PFSK-1 (cell line): Measurements from ENCODE around the gene PALLD.

Experiments used
- FOXP2 ChIP-seq: optimal IDR thresholded peaks from 2 replicates; pipeline ENCODE3; 2011; ENCODE audit warnings: borderline replicate concordance, control low read depth, inconsistent platforms; ENCODE audit not compliant: insufficient read depth; ENCODE audit errors: extremely low read length, extremely low read depth
- POLR2AphosphoS5 ChIP-seq: IDR thresholded peaks from 2 replicates; pipeline ENCODE4 v1.6.1; 2012; ENCODE audit warnings: low read depth, mild to moderate bottlenecking, control low read depth, low read length, moderate library complexity
- SIN3A ChIP-seq: IDR thresholded peaks from 2 replicates; pipeline ENCODE4 v1.6.1; 2012; ENCODE audit warnings: mild to moderate bottlenecking, low read length, moderate library complexity, borderline replicate concordance; ENCODE audit not compliant: insufficient read depth
- TAF1 ChIP-seq: IDR thresholded peaks from 2 replicates; pipeline ENCODE4 v1.6.1; 2012; ENCODE audit warnings: low read length, control low read depth, borderline replicate concordance; ENCODE audit not compliant: insufficient read depth
- TF ChIP-seq, protein P1 (sequence below), 2 experiments: IDR thresholded peaks; 2 replicates each; pipeline versions ENCODE4 v1.6.1 to v1.8.0; 2011 to 2012; ENCODE audit warnings: low read depth in 2 of 2, low read length in 2 of 2, control low read depth in 1 of 2, inconsistent platforms in 1 of 2, mild to moderate bottlenecking in 1 of 2, moderate library complexity in 1 of 2; ENCODE audit not compliant: insufficient read depth in 1 of 2

Gene PALLD

DNA sequence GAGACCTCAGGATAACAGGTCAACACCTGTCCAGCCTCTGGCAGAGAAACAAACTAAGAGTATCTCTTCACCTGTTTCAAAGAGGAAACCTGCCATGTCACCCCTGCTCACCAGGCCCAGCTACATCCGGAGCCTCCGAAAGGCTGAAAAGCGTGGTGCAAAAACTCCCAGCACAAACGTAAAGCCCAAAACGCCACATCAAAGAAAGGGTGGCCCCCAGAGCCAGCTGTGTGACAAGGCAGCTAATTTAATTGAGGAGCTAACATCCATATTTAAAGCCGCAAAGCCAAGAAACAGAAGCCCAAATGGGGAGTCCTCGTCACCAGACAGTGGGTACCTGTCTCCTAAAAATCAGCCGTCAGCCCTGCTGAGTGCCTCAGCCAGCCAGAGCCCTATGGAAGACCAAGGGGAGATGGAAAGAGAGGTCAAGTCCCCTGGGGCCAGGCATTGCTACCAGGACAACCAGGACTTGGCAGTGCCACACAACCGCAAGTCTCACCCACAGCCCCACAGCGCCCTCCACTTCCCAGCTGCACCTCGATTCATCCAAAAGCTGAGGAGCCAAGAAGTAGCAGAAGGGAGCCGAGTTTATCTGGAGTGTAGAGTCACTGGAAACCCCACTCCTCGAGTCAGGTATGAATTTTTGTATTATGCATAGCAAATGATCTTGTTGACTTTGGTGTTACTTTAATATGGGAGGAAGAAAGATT is 15.1 kb downstream of the PALLD start:
- TF ChIP-seq, protein P1, sequence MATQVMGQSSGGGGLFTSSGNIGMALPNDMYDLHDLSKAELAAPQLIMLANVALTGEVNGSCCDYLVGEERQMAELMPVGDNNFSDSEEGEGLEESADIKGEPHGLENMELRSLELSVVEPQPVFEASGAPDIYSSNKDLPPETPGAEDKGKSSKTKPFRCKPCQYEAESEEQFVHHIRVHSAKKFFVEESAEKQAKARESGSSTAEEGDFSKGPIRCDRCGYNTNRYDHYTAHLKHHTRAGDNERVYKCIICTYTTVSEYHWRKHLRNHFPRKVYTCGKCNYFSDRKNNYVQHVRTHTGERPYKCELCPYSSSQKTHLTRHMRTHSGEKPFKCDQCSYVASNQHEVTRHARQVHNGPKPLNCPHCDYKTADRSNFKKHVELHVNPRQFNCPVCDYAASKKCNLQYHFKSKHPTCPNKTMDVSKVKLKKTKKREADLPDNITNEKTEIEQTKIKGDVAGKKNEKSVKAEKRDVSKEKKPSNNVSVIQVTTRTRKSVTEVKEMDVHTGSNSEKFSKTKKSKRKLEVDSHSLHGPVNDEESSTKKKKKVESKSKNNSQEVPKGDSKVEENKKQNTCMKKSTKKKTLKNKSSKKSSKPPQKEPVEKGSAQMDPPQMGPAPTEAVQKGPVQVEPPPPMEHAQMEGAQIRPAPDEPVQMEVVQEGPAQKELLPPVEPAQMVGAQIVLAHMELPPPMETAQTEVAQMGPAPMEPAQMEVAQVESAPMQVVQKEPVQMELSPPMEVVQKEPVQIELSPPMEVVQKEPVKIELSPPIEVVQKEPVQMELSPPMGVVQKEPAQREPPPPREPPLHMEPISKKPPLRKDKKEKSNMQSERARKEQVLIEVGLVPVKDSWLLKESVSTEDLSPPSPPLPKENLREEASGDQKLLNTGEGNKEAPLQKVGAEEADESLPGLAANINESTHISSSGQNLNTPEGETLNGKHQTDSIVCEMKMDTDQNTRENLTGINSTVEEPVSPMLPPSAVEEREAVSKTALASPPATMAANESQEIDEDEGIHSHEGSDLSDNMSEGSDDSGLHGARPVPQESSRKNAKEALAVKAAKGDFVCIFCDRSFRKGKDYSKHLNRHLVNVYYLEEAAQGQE (IDR thresholded peaks at IDR 0.05; ENCODE audit: insufficient read depth in 1 of 2, low read depth in 2 of 2, low read length in 2 of 2): no peak
- no peak for TF ChIP-seq TAF1

DNA sequence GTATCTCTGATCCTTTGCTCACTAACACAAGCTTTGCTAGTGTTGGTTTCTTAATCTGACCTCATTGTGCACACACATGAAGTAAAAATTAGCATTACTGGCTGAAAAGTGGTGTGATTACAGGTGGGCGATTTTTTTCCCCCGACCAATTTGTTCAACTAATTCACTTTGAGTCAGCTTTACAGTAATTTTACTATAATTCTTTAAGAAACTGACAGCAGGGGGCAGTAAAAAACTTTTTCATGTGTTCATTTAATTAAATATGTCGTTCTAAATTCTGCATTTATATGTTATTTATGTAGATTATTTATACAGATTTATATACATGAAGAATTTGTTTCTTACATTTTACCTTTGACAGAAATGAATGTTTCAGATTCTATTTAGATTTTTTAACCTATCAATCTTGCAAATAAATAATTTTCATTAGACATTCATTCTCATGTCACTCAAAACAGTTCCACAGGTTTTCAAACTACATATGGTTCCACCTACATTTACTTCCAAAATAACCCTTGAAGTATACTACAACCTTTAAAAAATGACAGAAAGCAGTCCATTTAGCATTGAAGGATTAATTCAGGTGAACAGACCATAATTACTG is 17.5 kb downstream of the PALLD start:
- no peak for TF ChIP-seq SIN3A
- TF ChIP-seq FOXP2: no peak
- TF ChIP-seq POLR2AphosphoS5: no peak
- TF ChIP-seq, protein P1 (IDR thresholded peaks at IDR 0.05; ENCODE audit: insufficient read depth in 1 of 2, low read depth in 2 of 2, low read length in 2 of 2): no peak
- no peak for TF ChIP-seq TAF1

DNA sequence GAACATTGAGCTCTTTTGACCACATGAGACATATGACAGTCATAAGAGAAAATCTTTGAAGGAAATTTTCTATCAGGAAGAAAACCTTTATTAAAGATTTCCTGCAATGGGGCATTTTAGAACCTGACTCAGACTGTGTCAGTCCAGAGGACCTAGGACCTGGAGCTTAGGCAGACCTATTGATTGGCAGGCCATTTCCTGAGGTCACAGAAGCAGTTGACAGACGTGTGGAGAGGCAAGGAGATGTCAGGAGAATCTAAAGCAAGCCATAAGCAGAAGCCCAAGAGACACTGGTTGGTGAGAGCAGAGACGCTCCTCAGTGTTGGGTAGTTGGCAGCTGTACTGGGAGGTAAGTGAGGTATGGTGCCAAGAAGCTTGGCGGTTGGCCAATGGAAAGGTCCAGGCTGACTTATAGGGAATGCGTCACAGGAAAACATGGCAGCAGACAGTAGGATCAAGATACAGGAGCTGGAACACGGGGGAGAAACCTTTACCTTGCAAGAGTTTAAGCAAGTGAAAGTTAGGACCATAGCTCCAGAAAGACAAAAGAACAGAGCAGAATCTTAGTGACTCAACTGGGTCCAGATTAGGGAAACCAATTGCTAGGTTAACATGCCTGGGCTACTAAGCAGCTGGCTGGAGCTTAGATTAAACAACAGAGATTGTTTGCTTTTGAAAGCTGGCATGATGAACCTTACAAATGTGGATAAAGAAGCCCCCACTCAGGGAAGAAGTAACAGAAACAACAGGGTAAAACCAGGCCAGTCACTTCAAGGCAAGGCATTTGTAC is 18.6 kb downstream of the PALLD start:
- no peak for TF ChIP-seq TAF1
- no peak for TF ChIP-seq SIN3A
- TF ChIP-seq, protein P1 (IDR thresholded peaks at IDR 0.05; ENCODE audit: insufficient read depth in 1 of 2, low read depth in 2 of 2, low read length in 2 of 2): no peak
- TF ChIP-seq POLR2AphosphoS5: no peak
- no peak for TF ChIP-seq FOXP2

DNA sequence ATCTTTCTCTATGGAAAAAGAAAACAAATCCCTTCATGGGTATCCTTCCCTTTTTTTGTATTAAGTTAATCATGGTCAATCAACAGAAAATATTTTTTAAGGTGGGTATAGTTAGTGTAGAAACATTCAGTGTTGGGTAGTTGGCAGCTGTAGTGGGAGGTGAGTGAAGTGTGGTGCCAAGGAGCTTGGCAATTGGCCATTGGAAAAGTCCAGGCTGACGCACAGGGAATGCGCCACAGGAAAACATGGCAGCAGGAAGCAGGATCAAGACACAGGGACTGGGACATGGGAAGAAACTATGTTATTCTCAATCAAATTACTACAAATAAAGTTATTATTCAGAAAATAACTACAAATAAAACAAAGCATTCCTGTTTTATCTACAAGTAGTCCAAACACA is 20.0 kb downstream of the PALLD start:
- TF ChIP-seq TAF1 (no peak), FOXP2 (no peak), POLR2AphosphoS5 (no peak), SIN3A (no peak)
- TF ChIP-seq, protein P1 (IDR thresholded peaks at IDR 0.05; ENCODE audit: insufficient read depth in 1 of 2, low read depth in 2 of 2, low read length in 2 of 2): no peak
